HG03135 (cell line): Measurements from ENCODE around the gene PCCA.
A peak's percentile ranks its signal among the peaks of the same experiment; 100 is the strongest.

Experiments used
- ATAC-seq: cut with Tn5 transposase; IDR thresholded peaks from one replicate; pipeline ENCODE4 v1.9.1; 2021; ENCODE audit warnings: mild to moderate bottlenecking, moderate library complexity; ENCODE audit not compliant: unreplicated experiment

The PCCA gene

GRCh38 chr13:100396776-100397175, 307.9 kb downstream of the PCCA start:
- no peak for ATAC-seq

GRCh38 chr13:100397627-100398026, 308.7 kb downstream of the PCCA start:
- ATAC-seq = no peak

GRCh38 chr13:100398360-100398759, 309.5 kb downstream of the PCCA start:
- ATAC-seq = no peak

GRCh38 chr13:100399455-100399854, 310.6 kb downstream of the PCCA start:
- ATAC-seq = no peak

GRCh38 chr13:100403675-100404074, 314.8 kb downstream of the PCCA start:
- no peak for ATAC-seq

GRCh38 chr13:100409132-100409531, 320.2 kb downstream of the PCCA start:
- ATAC-seq = no peak

- no peak for ATAC-seq
Measured at GRCh38 chr13:100423375-100423774, 334.5 kb downstream of the PCCA start.

- no peak for ATAC-seq
Measured at GRCh38 chr13:100428986-100429385, 340.1 kb downstream of the PCCA start.

GRCh38 chr13:100432611-100433010, 343.7 kb downstream of the PCCA start:
- no peak for ATAC-seq

- ATAC-seq = no peak
Measured at GRCh38 chr13:100433475-100433874, 344.6 kb downstream of the PCCA start.

- ATAC-seq = peak; percentile 89
Measured at GRCh38 chr13:100434010-100434763, 345.3 kb downstream of the PCCA start.

- ATAC-seq = no peak
Measured at GRCh38 chr13:100436099-100436498, 347.2 kb downstream of the PCCA start.

- no peak for ATAC-seq
Measured at GRCh38 chr13:100438059-100438788, 349.3 kb downstream of the PCCA start.

GRCh38 chr13:100439247-100439970, 350.5 kb downstream of the PCCA start:
- ATAC-seq = no peak

- no peak for ATAC-seq
Measured at GRCh38 chr13:100440751-100441425, 352.0 kb downstream of the PCCA start.

- no peak for ATAC-seq
Measured at GRCh38 chr13:100442095-100442832, 353.4 kb downstream of the PCCA start.

- no peak for ATAC-seq
Measured at GRCh38 chr13:100443278-100443997, 354.5 kb downstream of the PCCA start.

- ATAC-seq = no peak
Measured at GRCh38 chr13:100443998-100444328, 355.1 kb downstream of the PCCA start.

- no peak for ATAC-seq
Measured at GRCh38 chr13:100447831-100448230, 358.9 kb downstream of the PCCA start.

- no peak for ATAC-seq
Measured at GRCh38 chr13:100451923-100452322, 363.0 kb downstream of the PCCA start.
